HepG2 (cell line): ENCODE measurements around the gene SGSM1. TPM values are rescaled to one million over a fixed set of nuclear protein-coding genes. Genes with fewer than 3 reads are reported as not detected.

Source experiments
- GLMP ChIP-seq: sonication (generic); formaldehyde crosslinking; IDR thresholded peaks from 2 replicates; pipeline ENCODE4 v1.9.0; 2021; ENCODE audit warnings: missing genetic modification reagents, mild to moderate bottlenecking, borderline replicate concordance
- JARID2 ChIP-seq: sonication (generic); formaldehyde crosslinking; IDR thresholded peaks from 2 replicates; pipeline ENCODE4 v1.8.1; 2023; ENCODE audit warnings: missing genetic modification reagents, inconsistent platforms; ENCODE audit not compliant: insufficient replicate concordance
- MAFG ChIP-seq: sonication (generic); formaldehyde crosslinking; IDR thresholded peaks from 2 replicates; pipeline ENCODE4 v1.5.1; 2020; ENCODE audit warnings: mild to moderate bottlenecking, missing genetic modification reagents
- ONECUT2 ChIP-seq: sonication (generic); formaldehyde crosslinking; IDR thresholded peaks from 2 replicates; pipeline ENCODE4 v1.4.0; 2020; ENCODE audit warnings: missing genetic modification reagents
- SRSF9 ChIP-seq: fragments of 200-400 bp; formaldehyde crosslinking; IDR thresholded peaks from 2 replicates; pipeline ENCODE4 v1.6.1; 2018; ENCODE audit warnings: borderline replicate concordance, mild to moderate bottlenecking, low read depth, low read length; ENCODE audit not compliant: insufficient read depth, poor library complexity, severe bottlenecking
- ZFP1 ChIP-seq: IDR thresholded peaks from 2 replicates; pipeline ENCODE4 v1.6.1; 2016
- ZNF251 ChIP-seq: sonication (generic); formaldehyde crosslinking; IDR thresholded peaks from 2 replicates; pipeline ENCODE4 v1.9.0; 2021; ENCODE audit warnings: mild to moderate bottlenecking, missing genetic modification reagents
- polyA plus RNA-seq, 8 experiments: library from polyadenylated mRNA; depleted of rRNA in 3 of 8; stranded (reverse) in 7 of 8; unstranded in 1 of 8; fragments of >200 nt; fragmentation: Illumina TruSeq in 4 of 8; extraction: Trizol in 4 of 8; gene quantifications; 2 replicates each; pipeline versions ENCODE4 v1.2.1 to v1.2.3, GENCODE V29; 2011 to 2016; ENCODE audit warnings: low read depth in 4 of 8, missing spikeins in 1 of 8, mixed read lengths in 1 of 8; ENCODE audit not compliant: insufficient read depth in 1 of 8
- total RNA-seq, 5 experiments: library from RNA; depleted of rRNA; stranded (reverse); fragments of >200 nt; fragmentation: Illumina TruSeq; extraction: Trizol; gene quantifications; 2 replicates each; pipeline ENCODE4 v1.2.3, GENCODE V29; 2016; ENCODE audit warnings: low read depth in 1 of 5
- TF ChIP-seq, protein P1 (sequence below): sonication (generic); formaldehyde crosslinking; IDR thresholded peaks from 2 replicates; pipeline ENCODE4 v1.8.0; 2022; ENCODE audit warnings: mild to moderate bottlenecking, missing genetic modification reagents, borderline replicate concordance
- TF ChIP-seq, protein P2 (sequence below): sonication (generic); formaldehyde crosslinking; IDR thresholded peaks from 2 replicates; pipeline ENCODE4 v1.4.0; 2020; ENCODE audit warnings: missing genetic modification reagents

SGSM1 gene
- total and polyA plus RNA-seq, 2 of the 13 experiments (the other 11 are each of a cell fraction or from before 2014, with no cell fraction given): 0.07 TPM; not detected in 1

DNA sequence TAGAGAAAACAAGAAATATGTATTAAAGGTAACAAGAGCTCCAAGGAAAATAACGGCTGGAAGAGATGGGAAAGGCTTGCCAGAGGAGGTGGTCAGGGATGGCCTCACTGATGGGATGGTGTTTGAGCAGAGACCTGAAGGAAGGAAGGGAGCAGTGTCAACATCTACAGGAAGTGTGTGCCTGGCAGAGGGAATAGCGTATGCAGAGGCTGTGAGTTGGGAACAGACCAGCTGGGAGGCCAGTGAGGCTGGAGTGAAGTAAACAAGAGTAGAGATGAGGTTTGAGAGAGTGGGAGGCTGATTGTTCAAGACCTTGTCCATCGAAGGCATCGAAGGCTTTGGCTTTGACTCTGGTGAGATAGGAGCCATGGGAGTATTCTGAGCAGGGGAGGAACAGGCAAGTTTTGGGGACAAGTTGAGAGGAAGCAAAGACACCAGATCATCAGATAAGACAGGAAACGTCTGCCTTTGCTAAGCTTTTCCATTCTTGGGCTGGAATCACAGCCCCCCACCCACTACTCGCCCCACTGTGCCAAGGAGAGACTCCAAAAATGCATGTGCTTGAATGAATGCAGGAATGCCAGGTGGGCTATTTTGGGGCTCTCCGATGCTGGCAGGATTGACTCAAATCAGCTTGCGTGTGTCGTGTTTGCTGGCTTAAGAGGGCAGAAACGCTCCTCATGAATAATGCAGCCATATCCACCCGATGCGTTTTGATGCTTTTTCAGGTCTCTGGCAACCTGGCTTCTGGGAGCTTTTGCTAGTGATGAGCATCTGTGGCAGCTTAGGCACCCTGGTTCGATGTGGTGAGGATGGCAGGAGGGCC, 7.2 kb downstream of the SGSM1 start (continued):
- TF ChIP-seq GLMP (CRISPR knock-in tag) (no peak), ONECUT2 (CRISPR knock-in tag) (no peak), ZNF251 (CRISPR knock-in tag) (no peak), ZFP1 (CRISPR knock-in tag) (no peak), SRSF9 (no peak), MAFG (no peak), JARID2 (no peak)
- TF ChIP-seq, protein P1, sequence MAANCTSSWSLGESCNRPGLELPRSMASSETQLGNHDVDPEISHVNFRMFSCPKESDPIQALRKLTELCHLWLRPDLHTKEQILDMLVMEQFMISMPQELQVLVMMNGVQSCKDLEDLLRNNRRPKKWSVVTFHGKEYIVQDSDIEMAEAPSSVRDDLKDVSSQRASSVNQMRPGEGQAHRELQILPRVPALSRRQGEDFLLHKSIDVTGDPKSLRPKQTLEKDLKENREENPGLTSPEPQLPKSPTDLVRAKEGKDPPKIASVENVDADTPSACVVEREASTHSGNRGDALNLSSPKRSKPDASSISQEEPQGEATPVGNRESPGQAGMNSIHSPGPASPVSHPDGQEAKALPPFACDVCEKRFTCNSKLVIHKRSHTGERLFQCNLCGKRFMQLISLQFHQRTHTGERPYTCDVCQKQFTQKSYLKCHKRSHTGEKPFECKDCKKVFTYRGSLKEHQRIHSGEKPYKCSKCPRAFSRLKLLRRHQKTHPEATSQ (CRISPR knock-in tag): no peak
- TF ChIP-seq, protein P2, sequence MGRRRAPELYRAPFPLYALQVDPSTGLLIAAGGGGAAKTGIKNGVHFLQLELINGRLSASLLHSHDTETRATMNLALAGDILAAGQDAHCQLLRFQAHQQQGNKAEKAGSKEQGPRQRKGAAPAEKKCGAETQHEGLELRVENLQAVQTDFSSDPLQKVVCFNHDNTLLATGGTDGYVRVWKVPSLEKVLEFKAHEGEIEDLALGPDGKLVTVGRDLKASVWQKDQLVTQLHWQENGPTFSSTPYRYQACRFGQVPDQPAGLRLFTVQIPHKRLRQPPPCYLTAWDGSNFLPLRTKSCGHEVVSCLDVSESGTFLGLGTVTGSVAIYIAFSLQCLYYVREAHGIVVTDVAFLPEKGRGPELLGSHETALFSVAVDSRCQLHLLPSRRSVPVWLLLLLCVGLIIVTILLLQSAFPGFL: no peak
